ENCODE measurements around the gene ASB8.

Gene ASB8

GRCh38 chr12:48183876-48184548 lies 26.7 kb upstream of the ASB8 start:
- DNase-seq (ENCODE audit: low read depth, low spot score), result no peak
- peak overlapping the region; percentile 66 for H3K4me3 ChIP-seq (ENCODE audit: low read depth, low read length)
- TF ChIP-seq CTCF (IDR thresholded peaks at IDR 0.05; ENCODE audit: low read depth, low read length), result no peak
- in situ Hi-C loops (cut with HindIII; ENCODE audit: low sequenced_read_pairs), result no loop called here

- in situ Hi-C loops (cut with HindIII; ENCODE audit: low sequenced_read_pairs), result no loop called here
Observed at GRCh38 chr12:48183091-48183875, 26.0 kb upstream of the ASB8 start, which contains the start of gene CCDC184. Gene CCDC184, plus strand, starts transcription at chr12:48183644. Its CDS starts 479 bp downstream, at chr12:48184123.

DNA sequence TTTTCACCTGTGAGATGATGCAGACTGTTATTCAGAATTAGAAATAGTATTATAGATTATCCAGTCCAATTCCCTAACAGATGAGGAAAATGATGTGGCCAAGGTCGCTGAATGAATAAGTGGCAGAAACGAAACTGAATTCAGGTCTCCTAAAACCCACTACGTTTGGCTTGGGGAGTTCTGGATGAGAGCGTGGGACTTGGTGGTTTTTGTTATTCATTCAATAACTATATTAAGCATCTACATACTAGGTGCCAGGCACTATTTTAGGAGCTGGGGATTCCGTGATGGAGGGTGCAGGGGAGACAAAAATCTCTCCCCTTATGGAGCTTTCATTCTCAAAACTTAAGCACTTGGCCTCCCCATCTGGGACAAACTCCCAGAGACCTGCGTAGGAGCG lies 25.3 kb upstream of the ASB8 start:
- peak overlapping the region; percentile 66 for H3K4me3 ChIP-seq (ENCODE audit: low read depth, low read length)
- TF ChIP-seq CTCF (IDR thresholded peaks at IDR 0.05; ENCODE audit: low read depth, low read length), result no peak
- DNase-seq (ENCODE audit: low read depth, low spot score), result no peak
- in situ Hi-C loops (cut with HindIII; ENCODE audit: low sequenced_read_pairs), result no loop called here

More at GRCh38 chr12:48183091-48183875, 26.0 kb upstream of the ASB8 start, which contains the start of gene CCDC184:
- DNase-seq (ENCODE audit: low read depth, low spot score), result peak; percentile 80
- peak; percentile 40 for TF ChIP-seq CTCF (IDR thresholded peaks at IDR 0.05; ENCODE audit: low read depth, low read length)
- peak within 1 kb of the TSS; percentile 66 for H3K4me3 ChIP-seq (ENCODE audit: low read depth, low read length)

GRCh38 chr12:48180857-48181495 lies 23.7 kb upstream of the ASB8 start:
- DNase-seq (ENCODE audit: low read depth, low spot score), result no peak
- TF ChIP-seq CTCF (IDR thresholded peaks at IDR 0.05; ENCODE audit: low read depth, low read length), result no peak
- no peak overlapping the region for H3K4me3 ChIP-seq (ENCODE audit: low read depth, low read length)
- in situ Hi-C loops (cut with HindIII; ENCODE audit: low sequenced_read_pairs), result no loop called here

DNA sequence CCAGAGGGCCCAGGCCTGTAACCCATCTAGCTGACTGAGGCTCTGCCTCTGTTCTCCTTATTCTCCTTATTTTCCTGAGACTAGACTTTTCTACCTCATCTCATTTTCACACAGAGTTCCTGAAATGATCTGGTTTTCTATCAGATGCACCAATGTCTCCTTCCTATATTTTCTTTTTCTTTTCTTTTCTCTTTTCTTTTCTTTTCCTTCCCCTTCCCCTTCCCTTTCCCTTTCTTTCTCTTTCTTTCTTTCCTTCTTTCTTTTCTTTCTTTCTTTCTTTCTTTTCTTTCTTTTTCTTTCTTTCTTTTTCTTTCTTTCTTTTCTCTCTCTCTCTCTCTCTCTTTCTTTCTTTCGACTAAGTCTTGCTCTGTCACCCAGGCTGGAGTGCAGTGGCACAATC lies 23.1 kb upstream of the ASB8 start:
- TF ChIP-seq CTCF (IDR thresholded peaks at IDR 0.05; ENCODE audit: low read depth, low read length), result no peak
- in situ Hi-C loops (cut with HindIII; ENCODE audit: low sequenced_read_pairs), result no loop called here
- no peak for DNase-seq (ENCODE audit: low read depth, low spot score)
- H3K4me3 ChIP-seq (ENCODE audit: low read depth, low read length), result no peak overlapping the region

DNA sequence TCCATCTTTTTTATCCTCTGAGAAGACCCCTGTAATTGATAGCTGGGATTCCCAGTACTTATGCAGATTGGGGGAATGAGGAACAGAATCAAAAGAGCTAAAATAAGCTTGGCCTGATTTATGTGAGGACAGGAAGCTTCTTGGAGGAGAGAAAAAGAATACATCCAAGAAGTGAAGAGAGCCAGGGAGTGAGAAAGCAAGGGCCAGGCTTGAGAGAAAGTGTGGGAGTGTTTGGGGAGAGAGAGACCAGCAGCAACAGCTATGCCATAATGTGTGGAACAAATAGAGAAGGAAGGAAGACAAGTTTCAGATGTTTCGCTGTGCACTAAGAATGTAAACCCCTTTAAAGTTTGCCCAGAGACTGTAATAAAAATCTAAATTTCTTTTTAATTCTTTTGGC lies 22.2 kb upstream of the ASB8 start:
- DNase-seq (ENCODE audit: low read depth, low spot score), result no peak
- in situ Hi-C loops (cut with HindIII; ENCODE audit: low sequenced_read_pairs), result no loop called here
- H3K4me3 ChIP-seq (ENCODE audit: low read depth, low read length), result no peak overlapping the region
- TF ChIP-seq CTCF (IDR thresholded peaks at IDR 0.05; ENCODE audit: low read depth, low read length), result no peak
